ENCODE results near the gene CLSTN1.
"Not testable (repeated sequence)": the region's sequence is repeated elsewhere in the genome, so short reads cannot be mapped to it uniquely, and the experiment has no call there.

Gene CLSTN1

GRCh38 chr1:9729523-9729922, 94.2 kb downstream of the CLSTN1 start:
- no peak for DNase-seq (ENCODE audit: low spot score)

DNA sequence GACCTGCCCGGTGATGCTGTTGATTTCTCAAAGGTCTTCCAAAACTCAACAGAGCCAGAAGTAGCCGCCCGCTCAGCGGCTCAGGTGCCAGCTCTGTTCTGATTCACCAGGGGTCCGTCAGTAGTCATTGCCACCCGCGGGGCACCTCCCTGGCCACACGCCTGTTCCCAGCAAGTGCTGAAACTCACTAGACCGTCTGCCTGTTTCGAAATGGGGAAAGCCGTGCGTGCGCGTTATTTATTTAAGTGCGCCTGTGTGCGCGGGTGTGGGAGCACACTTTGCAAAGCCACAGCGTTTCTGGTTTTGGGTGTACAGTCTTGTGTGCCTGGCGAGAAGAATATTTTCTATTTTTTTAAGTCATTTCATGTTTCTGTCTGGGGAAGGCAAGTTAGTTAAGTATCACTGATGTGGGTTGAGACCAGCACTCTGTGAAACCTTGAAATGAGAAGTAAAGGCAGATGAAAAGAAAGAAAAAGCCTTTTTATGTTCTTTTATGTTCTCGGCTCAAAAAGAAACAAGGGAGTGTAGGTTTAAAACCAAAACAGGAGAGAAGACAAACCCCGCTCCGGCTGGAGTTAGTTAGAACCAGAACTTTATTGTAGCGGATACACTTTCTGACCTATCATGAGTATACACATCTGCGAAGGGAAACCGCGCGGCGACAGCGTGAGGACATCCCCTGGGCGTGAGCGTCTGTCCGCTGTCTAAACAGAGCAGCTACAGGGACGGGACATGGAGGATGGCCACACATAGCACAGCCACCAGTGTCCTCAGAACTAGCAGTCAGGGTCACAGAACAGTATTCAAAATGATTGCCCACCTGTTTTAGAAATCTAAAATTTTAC, 95.1 kb downstream of the CLSTN1 start:
- no peak for DNase-seq (ENCODE audit: low spot score)

- no peak for DNase-seq (ENCODE audit: low spot score)
Observed at GRCh38 chr1:9726905-9727595, 96.7 kb downstream of the CLSTN1 start.

GRCh38 chr1:9726406-9726805, 97.4 kb downstream of the CLSTN1 start:
- DNase-seq (ENCODE audit: low spot score) = no peak

DNA sequence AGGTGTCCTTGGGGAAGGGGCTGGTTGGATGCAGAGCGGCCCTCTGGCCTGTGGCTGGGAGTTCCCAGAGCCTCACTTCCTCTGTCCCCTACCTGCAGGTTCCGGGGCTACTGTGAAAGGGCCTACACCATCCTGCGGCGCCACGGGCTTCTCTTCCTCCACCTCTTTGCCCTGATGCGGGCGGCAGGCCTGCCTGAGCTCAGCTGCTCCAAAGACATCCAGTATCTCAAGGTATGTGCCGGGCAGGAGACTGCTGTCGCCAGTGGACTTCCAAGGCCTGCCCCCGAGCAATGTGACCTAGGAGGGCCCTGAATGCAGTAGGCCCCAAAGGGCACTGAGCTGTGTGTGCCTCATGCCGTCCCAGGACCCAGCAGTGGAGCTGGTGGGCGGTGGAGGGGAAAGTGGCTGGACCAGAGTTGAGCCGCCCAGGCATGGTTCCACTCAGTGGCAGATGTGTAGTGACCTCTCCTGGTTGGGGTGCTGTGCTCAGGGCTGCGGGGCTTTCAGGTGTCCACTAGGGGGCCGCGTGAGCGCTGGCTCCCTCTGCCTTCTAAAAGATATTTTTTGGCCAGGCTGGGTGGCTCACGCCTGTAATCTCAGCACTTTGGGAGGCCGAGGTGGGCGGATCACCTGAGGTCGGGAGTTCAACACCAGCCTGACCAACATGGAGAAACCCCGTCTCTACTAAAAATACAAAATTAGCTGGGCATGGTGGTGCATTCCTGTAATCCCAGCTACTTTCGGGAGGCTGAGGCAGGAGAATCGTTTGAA, 98.9 kb downstream of the CLSTN1 start:
- peak; percentile 85 for DNase-seq (ENCODE audit: low spot score)

DNA sequence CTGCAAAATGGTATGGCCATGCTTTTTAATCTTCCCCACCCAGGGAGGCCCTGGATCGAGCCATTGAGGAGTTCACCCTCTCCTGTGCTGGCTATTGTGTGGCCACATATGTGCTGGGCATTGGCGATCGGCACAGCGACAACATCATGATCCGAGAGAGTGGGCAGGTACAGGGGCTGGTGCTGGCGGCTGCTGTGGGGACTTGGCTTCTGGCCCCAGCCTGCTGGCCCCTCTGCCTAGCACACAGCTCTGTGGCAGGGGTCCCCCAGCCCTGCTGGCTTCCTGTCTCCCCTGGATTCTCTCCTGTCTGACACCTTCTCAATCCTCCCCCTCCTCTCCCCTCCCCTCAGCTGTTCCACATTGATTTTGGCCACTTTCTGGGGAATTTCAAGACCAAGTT, 99.8 kb downstream of the CLSTN1 start:
- no peak for DNase-seq (ENCODE audit: low spot score)

DNA sequence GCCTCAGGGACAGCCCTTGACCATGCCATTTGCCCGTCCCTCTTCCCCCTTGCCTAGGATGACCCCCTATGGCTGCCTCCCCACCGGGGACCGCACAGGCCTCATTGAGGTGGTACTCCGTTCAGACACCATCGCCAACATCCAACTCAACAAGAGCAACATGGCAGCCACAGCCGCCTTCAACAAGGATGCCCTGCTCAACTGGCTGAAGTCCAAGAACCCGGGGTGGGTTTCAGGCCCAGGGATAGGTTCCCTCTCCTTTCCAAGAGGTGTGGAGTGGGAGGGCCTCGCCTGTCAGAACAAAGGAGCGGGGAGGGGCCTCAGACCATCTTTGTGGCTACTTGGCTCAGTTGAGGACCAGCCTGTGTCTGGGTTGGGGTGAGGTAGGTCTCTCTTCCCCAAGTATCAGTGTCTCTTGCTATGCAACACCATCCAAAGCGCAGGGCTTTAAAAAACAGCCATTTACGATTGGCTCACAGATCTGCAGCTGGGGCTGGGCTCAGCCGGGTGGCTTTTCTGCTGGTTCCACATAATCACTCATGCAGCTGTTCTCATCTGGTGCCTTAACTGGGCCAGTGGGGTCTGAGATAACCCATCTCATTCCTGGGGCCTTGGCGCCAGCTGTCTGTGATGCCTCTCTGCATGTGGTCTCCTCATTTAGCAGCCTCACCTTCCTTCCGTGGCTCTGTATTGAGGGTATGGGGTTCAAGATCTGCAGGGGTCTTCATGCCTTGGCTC, 100.5 kb downstream of the CLSTN1 start:
- no peak for DNase-seq (ENCODE audit: low spot score)

- no peak for DNase-seq (ENCODE audit: low spot score)
Observed at GRCh38 chr1:9722378-9722749, 101.4 kb downstream of the CLSTN1 start.

DNA sequence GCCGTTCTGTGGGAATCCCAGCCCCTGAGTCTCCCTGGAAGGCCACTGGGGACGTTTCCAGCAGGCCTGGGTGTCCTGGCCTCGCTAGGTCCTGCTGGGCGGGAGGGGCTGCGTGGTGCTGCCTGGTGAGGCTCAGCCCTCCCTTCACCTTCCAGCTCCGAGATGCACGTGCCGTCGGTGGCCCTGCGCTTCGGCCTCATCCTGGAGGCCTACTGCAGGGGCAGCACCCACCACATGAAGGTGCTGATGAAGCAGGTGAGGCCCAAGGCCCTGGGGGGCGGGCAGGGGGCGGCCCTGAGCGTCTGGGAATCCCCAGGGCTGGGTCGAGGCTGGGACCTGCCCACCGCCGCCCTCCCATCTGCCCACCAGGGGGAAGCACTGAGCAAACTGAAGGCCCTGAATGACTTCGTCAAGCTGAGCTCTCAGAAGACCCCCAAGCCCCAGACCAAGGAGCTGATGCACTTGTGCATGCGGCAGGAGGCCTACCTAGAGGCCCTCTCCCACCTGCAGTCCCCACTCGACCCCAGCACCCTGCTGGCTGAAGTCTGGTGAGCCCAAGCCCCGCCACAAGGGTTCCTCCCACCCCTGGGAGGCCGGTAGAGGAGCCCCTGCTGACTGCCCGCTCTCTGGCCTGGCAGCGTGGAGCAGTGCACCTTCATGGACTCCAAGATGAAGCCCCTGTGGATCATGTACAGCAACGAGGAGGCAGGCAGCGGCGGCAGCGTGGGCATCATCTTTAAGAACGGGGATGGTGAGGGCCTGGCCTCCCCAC, 102.0 kb downstream of the CLSTN1 start:
- DNase-seq (ENCODE audit: low spot score) = no peak

- no peak for DNase-seq (ENCODE audit: low spot score)
Observed at GRCh38 chr1:9720785-9721605, 102.8 kb downstream of the CLSTN1 start.

DNA sequence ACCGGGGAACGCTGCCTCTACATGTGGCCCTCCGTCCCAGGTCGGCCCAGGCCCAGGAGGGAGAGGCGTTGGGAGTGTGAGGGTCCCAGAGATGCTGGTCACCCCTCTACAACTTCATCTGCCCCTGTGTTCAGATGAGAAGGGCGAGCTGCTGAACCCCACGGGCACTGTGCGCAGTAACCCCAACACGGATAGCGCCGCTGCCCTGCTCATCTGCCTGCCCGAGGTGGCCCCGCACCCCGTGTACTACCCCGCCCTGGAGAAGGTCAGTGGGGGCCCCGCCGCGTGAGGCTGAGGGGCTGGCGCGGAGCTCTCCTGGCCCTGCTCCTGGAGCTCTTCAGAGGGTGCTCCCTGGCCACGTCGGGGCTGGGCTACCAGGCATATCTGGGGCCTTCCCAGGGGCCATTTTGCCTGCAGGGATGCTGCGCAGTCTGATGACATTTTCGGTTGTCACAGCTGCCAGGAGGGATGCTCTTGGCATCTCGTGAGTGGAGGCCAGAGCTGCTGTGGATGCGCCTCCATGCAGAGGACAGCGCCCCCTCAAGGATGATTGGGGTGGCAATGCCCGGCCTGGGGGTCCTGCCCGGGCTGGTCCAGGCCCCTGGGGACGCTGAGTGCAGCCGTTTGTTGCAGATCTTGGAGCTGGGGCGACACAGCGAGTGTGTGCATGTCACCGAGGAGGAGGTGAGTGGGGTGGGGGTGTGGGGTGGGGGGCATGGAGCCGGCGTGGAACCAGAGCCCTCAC, 103.6 kb downstream of the CLSTN1 start:
- DNase-seq (ENCODE audit: low spot score) = no peak

- DNase-seq (ENCODE audit: low spot score) = no peak
Observed at GRCh38 chr1:9718006-9718680, 105.6 kb downstream of the CLSTN1 start.

GRCh38 chr1:9717193-9718005, 106.4 kb downstream of the CLSTN1 start:
- no peak for DNase-seq (ENCODE audit: low spot score)

- no peak for DNase-seq (ENCODE audit: low spot score)
Observed at GRCh38 chr1:9716404-9717192, 107.2 kb downstream of the CLSTN1 start.

- DNase-seq (ENCODE audit: low spot score) = no peak
Observed at GRCh38 chr1:9715536-9716226, 108.1 kb downstream of the CLSTN1 start.

GRCh38 chr1:9714257-9714718, 109.5 kb downstream of the CLSTN1 start:
- no peak for DNase-seq (ENCODE audit: low spot score)

DNA sequence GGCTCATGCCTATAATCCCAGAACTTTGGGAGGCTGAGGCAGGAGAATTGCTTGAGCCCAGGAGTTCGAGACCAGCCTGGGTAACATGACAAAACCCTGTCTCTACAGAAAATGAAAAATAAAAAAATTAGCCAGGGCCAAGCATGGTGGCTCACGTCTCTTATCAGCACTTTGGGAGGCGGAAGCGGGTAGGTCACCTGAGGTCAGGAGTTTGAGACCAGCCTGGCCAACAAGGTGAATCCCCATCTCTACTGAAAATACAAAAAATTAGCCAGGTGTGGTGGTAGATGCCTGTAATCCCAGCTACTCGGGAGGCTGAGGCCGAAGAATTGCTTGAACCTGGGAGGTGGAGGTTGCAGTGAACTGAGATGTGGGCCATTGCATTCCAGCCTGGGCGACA, 111.0 kb downstream of the CLSTN1 start:
- not testable (repeated sequence) for DNase-seq (ENCODE audit: low spot score)

Data from AG08395 (cell line).